ENCODE results near the gene PRC1.

The PRC1 gene

GRCh38 chr15:90945091-90945490, 49.2 kb downstream of the PRC1 start:
- Histone ChIP-seq H3K4me3 (ENCODE audit: low read depth in 1 of 2, low read length in 1 of 2) (no peak overlapping the region), H3K27ac (peak overlapping the region; percentile 68), H3K4me1 (ENCODE audit: control insufficient read depth in 1 of 2, insufficient read depth in 1 of 2, low read depth in 1 of 2, low read length in 1 of 2) (peaks cover 8 to 11% of the 10 kb centered on the region in 2 experiments), H3K9me3 (no peaks in the 10 kb centered on the region), H3K27me3 (no peaks in the 10 kb centered on the region), H3K36me3 (peaks cover 88% of the 10 kb centered on the region)
- no peak for TF ChIP-seq CTCF (IDR thresholded peaks at IDR 0.05)

GRCh38 chr15:90942354-90943120, 51.8 kb downstream of the PRC1 start:
- Histone ChIP-seq H3K9me3 (no peaks in the 10 kb centered on the region), H3K4me3 (ENCODE audit: low read depth in 1 of 2, low read length in 1 of 2) (no peak overlapping the region), H3K36me3 (peaks cover 85% of the 10 kb centered on the region), H3K27ac (no peak overlapping the region), H3K27me3 (no peaks in the 10 kb centered on the region), H3K4me1 (ENCODE audit: control insufficient read depth in 1 of 2, insufficient read depth in 1 of 2, low read depth in 1 of 2, low read length in 1 of 2) (peaks cover 8 to 11% of the 10 kb centered on the region in 2 experiments)
- TF ChIP-seq CTCF (IDR thresholded peaks at IDR 0.05) = no peak

- no peaks in the 10 kb centered on the region for H3K27me3 ChIP-seq
- H3K36me3 ChIP-seq = peaks cover 71% of the 10 kb centered on the region
These were observed 53.3 kb downstream of the PRC1 start for GRCh38 chr15:90941038-90941437.

GRCh38 chr15:90939756-90940155, 54.6 kb downstream of the PRC1 start:
- H3K9me3 ChIP-seq = no peaks in the 10 kb centered on the region
- no peaks in the 10 kb centered on the region for H3K27me3 ChIP-seq
- peaks cover 19 to 27% of the 10 kb centered on the region in 2 experiments for H3K4me1 ChIP-seq (ENCODE audit: control insufficient read depth in 1 of 2, insufficient read depth in 1 of 2, low read depth in 1 of 2, low read length in 1 of 2)
- H3K4me3 ChIP-seq (ENCODE audit: low read depth in 1 of 2, low read length in 1 of 2) = no peak overlapping the region
- H3K27ac ChIP-seq = no peak overlapping the region
- TF ChIP-seq CTCF (IDR thresholded peaks at IDR 0.05) = no peak
- H3K36me3 ChIP-seq = peaks cover 68% of the 10 kb centered on the region

More at GRCh38 chr15:90941038-90941437, 53.3 kb downstream of the PRC1 start:
- Histone ChIP-seq H3K4me3 (ENCODE audit: low read depth in 1 of 2, low read length in 1 of 2) (no peak overlapping the region), H3K9me3 (no peaks in the 10 kb centered on the region), H3K4me1 (ENCODE audit: control insufficient read depth in 1 of 2, insufficient read depth in 1 of 2, low read depth in 1 of 2, low read length in 1 of 2) (peaks cover 14 to 22% of the 10 kb centered on the region in 2 experiments), H3K27ac (no peak overlapping the region)
- no peak for TF ChIP-seq CTCF (IDR thresholded peaks at IDR 0.05)

GRCh38 chr15:90938261-90938660, 56.1 kb downstream of the PRC1 start:
- H3K4me3 ChIP-seq (ENCODE audit: low read depth in 1 of 2, low read length in 1 of 2) = no peak overlapping the region
- H3K4me1 ChIP-seq (ENCODE audit: control insufficient read depth in 1 of 2, insufficient read depth in 1 of 2, low read depth in 1 of 2, low read length in 1 of 2) = peaks cover 26 to 36% of the 10 kb centered on the region in 2 experiments
- TF ChIP-seq CTCF (IDR thresholded peaks at IDR 0.05) = no peak
- peaks cover 53% of the 10 kb centered on the region for H3K36me3 ChIP-seq
- no peaks in the 10 kb centered on the region for H3K27me3 ChIP-seq
- H3K27ac ChIP-seq = no peak overlapping the region
- H3K9me3 ChIP-seq = no peaks in the 10 kb centered on the region

All from neutrophil (primary cell).